ENCODE data around the gene MMP11.

The MMP11 gene

GRCh38 chr22:23801886-23802377 is 29.3 kb downstream of the MMP11 start:
- no peak for DNase-seq (ENCODE audit: low spot score)

DNA sequence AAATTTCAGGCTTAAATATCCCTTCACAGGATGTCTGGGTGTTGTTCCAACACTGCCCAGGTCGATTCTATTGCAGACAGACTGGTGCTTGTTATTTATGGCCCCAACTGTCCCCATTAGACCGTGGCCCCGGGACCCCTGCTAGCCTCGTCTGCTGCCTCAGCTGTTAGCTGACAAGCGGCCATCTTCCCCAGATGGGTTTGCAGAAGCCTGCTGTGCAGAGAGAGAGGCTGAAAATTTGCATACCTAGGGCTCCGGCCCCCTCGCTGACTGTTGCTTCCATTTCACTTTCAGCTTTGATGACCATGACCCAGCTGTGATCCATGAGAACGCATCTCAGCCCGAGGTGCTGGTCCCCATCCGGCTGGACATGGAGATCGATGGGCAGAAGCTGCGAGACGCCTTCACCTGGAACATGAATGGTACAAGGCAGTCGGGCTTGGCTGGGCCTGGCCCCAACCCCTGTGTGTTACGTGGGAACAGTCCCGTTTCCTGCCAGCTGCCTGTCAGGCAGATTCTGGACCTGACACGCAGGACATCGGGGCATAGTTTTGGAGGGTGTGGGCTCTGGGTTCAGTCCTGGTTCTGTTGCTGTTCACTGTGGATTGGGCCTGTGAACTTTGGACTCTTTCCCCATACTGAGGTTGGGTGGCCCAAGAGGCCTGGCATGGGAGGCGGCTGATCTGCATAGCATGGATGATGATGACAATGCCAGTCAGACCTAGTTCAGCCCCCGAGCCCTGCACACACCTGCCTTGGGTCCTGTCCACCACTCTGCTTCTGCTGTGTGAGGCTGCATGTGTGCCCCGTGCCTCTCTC is 30.6 kb downstream of the MMP11 start:
- no peak for DNase-seq (ENCODE audit: low spot score)

DNA sequence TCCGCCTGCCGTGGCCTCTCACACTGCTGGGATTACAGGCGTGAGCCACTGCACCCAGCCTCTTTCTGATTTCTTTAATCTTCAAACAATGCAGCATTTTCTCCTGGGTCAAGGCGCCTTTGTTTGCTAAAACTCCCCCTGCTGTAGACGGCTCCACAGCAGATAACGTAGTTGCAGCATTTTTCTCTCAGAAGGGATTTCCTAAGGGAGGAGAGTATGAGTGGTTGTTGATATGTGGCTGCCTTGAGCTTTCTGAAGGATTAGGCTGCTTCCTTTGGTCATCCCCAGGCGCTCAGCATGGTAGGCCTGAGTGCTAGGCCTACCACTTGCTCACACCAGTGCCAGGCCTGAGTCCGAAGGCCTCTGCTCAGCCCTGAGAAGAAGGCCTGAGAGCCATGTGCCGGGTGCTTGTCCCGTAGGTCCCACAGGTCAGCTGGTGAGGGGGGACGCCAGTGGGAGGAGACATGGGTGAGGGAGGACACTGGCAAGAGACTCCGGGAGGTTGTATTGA is 32.2 kb downstream of the MMP11 start:
- no peak for DNase-seq (ENCODE audit: low spot score)

GRCh38 chr22:23806837-23807236 is 34.2 kb downstream of the MMP11 start:
- DNase-seq (ENCODE audit: low spot score), result no peak

DNA sequence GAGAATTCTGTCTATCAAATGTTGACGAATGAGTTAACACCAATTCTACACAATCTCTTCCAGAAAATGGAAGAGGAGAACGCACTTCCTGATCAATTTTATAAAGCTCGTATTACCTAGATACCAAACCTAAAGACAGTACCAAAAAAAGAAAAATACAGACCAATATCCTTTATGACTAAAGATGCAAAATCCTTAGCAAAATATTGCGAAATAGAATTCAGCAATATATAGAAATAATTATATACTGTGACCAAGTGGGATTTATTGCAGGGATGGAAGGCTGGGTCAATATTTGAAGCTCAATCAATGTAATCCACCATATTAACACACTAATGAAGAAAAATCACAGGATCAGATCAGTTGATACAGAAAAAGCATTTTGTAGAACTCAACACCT is 39.7 kb downstream of the MMP11 start:
- DNase-seq (ENCODE audit: low spot score), result no peak

DNA sequence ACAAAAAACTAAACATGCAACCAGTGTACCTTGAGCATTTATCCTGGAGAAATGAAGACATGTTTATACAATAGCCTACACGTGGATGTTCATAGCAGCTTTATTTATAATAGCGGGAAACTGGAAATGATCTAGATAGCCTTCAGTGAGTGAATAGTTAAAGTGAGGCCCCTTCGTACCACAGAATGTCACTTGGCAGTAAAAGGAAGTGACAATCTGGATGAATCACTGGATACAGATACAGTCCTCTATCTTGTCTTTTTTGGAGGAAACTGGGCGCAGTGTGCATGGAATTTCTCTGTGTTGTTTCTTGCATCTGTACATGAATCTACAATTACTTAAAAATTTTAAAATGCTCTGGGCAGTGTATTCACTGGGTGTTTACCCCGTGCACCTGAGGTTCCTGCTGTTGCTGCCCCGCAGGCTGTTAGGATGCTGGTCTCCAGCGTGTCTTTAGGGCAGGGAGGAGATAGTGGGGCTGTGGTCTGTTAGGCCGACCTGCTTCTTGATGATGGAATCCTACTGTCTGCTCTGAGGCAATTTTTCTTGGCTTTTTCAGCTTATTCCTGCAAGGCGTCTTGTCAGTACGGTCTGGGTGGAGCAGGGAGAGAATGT is 43.0 kb downstream of the MMP11 start:
- no peak for DNase-seq (ENCODE audit: low spot score)

DNA sequence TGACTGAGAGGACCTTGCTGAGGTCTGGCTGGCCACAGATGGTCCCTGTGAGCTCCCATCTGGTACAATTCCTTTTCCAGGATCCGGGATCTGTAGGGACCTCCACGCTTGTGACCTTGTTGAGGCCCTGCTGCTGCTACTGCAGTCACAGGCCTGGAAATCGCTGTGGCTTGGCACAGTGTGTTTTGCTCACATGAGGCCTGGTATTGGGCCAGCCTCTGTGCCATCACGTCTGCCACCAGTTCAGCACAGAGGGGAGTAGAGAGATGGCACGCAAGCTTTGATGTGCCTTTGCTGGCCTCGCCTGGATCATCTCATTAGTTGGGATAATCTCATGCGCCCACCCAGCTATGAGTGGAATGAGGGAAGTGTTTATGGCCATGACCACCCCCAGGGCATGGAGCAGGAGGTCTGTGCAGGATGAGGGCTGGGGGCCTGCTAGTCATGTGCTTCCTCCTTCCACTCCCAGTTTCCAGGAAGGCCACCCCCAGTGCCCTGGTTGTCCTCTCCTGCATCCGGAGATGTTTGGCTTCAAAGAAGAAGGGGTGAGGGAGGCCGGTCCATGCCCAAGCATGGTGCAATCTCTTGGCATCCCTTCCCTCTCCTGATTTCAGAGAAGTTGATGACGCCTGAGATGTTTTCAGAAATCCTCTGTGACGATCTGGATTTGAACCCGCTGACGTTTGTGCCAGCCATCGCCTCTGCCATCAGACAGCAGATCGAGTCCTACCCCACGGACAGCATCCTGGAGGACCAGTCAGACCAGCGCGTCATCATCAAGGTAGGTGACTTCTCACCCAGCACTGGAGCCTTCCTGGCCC is 43.7 kb downstream of the MMP11 start:
- DNase-seq (ENCODE audit: low spot score), result no peak

GRCh38 chr22:23817146-23817545 is 44.5 kb downstream of the MMP11 start:
- no peak for DNase-seq (ENCODE audit: low spot score)

GRCh38 chr22:23818541-23818940 is 45.9 kb downstream of the MMP11 start:
- no peak for DNase-seq (ENCODE audit: low spot score)

GRCh38 chr22:23820748-23821211 is 48.1 kb downstream of the MMP11 start:
- DNase-seq (ENCODE audit: low spot score), result no peak

DNA sequence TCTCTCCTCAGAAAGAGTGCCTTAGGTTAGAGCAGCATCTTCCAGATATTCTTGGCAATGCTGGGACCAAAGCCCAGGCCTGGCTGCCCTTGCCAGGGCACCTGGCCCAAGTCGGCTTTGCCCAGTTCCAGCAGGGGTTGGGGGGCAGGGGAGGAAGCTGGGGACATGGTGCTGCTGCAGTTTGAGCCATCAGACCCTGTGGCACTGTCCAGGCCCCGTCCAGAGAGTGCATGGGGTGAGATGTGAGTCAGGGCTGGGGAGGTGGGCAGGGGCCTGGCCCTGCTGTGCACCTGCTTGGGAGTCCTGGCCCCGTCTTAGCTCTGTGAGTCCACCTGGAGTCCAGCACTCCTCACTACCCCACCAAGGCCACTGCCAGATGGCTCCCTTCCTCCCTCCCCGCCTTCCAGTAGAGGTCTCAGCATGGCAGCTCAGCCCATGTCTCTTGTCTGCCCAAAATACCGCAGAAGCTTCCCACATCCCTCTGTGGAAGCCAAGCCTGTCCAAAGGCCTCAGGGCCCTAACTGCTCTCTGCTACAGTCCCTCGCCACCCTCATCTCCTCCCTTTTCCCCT is 49.5 kb downstream of the MMP11 start:
- DNase-seq (ENCODE audit: low spot score), result no peak

- no peak for DNase-seq (ENCODE audit: low spot score)
Measured at GRCh38 chr22:23823331-23823791, 50.7 kb downstream of the MMP11 start.

- no peak for DNase-seq (ENCODE audit: low spot score)
Measured at GRCh38 chr22:23824476-23825245, 52.0 kb downstream of the MMP11 start.

GRCh38 chr22:23825246-23825905 is 52.7 kb downstream of the MMP11 start:
- DNase-seq (ENCODE audit: low spot score), result no peak

DNA sequence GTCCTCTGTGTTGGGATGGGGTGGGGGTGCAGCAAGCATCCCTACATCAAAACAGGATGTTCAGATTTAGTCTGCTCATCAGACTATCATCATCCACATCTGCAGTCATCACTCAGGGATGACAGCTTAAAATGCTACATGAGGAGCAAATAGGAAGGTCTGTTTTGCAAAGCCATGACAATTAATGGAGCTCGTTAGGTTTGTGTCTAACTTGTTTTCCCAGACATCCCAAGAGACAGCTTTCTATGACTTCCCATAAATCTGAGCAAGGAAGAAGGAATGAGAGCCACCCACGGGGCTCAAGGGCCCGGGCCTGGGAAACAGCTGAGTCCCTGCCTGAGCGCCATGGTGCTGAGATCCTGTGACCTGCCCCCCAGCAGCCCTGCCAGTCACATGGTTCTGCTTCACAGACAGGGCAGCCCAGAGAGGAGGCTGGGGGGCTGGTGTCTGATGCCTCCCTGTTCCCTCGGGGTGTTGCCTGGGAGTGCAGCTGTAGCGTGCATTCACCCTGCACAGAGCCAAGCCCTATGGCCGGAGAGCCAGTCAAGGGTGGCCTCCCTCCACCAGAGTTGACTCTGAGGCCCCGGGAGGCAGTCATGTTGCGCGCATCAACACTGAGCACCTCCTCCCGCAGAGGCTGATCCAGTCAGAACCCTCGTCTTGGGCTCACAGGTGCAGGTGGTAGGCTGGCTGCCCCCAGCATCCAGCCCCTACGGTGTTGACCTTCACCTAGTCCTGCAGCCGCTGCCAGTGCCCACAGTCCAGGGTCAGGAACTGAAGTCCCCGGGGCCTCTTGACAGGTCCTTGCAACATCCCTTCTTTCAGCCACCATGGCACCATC is 54.1 kb downstream of the MMP11 start:
- peak; percentile 43 for DNase-seq (ENCODE audit: low spot score)

- DNase-seq (ENCODE audit: low spot score), result no peak
Measured at GRCh38 chr22:23827351-23827995, 54.8 kb downstream of the MMP11 start.

GRCh38 chr22:23828800-23829680 is 56.4 kb downstream of the MMP11 start:
- no peak for DNase-seq (ENCODE audit: low spot score)

DNA sequence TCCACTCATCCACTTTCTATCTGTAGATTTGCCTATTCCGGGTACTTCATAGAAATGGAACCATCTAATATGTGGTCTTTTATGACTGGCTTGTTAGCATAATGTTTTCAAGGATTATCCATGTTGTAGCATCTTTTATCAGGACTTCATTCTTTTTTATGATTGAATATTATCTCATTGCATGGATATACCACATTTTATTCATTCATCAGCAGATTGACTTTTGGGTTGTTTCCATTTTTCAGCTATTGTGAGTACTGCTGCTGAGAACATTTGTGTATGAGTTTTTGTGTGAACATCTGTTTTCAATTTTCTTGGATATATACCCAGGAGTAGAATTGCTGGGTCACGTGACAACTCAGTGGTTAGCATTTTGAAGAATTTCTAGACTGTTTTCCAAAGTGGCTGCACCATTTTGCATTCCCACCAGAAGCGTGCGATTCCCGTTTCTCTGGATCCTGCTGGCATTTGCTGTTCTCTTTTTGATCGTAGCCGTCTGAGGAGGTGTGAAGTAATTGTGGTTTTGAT is 57.3 kb downstream of the MMP11 start:
- peak; percentile 52 for DNase-seq (ENCODE audit: low spot score)

Measured in AG20443 (cell line).